Measurements from ENCODE around the gene LCMT2.

- TF ChIP-seq, protein P1, sequence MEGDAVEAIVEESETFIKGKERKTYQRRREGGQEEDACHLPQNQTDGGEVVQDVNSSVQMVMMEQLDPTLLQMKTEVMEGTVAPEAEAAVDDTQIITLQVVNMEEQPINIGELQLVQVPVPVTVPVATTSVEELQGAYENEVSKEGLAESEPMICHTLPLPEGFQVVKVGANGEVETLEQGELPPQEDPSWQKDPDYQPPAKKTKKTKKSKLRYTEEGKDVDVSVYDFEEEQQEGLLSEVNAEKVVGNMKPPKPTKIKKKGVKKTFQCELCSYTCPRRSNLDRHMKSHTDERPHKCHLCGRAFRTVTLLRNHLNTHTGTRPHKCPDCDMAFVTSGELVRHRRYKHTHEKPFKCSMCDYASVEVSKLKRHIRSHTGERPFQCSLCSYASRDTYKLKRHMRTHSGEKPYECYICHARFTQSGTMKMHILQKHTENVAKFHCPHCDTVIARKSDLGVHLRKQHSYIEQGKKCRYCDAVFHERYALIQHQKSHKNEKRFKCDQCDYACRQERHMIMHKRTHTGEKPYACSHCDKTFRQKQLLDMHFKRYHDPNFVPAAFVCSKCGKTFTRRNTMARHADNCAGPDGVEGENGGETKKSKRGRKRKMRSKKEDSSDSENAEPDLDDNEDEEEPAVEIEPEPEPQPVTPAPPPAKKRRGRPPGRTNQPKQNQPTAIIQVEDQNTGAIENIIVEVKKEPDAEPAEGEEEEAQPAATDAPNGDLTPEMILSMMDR (conservative IDR thresholded peaks at IDR 0.05; ENCODE audit: low read depth in 2 of 2) = no peak
- TF ChIP-seq ZNF462 (CRISPR knock-in tag; IDR thresholded peaks at IDR 0.05) = no peak
Observed at GRCh38 chr15:43281926-43282602, 48.3 kb downstream of the LCMT2 start.

All from GM23338 (cell line).